Midbrain (tissue), 1 donor: ENCODE measurements around the gene SCYL1.

Experiments
- DNase-seq: peaks from one replicate; lab custom pipeline; 2025; lab: John Stamatoyannopoulos, UW

SCYL1 gene

GRCh38 chr11:65524741-65525545, at the start of gene SCYL1:
SCYL1 (plus strand) TSS chr11:65525083; CDS start chr11:65525154, 71 bp downstream.
- peak; percentile 86 for DNase-seq

GRCh38 chr11:65476632-65477148, 48.2 kb upstream of the SCYL1 start:
- DNase-seq, result no peak

GRCh38 chr11:65477149-65477965, 47.5 kb upstream of the SCYL1 start:
- peak; percentile 97 for DNase-seq

GRCh38 chr11:65478388-65479183, 46.3 kb upstream of the SCYL1 start:
- no peak for DNase-seq

- DNase-seq, result no peak
These were observed 45.4 kb upstream of the SCYL1 start for GRCh38 chr11:65479184-65480145.

- no peak for DNase-seq
These were observed 42.5 kb upstream of the SCYL1 start for GRCh38 chr11:65482306-65482850.

GRCh38 chr11:65485920-65486219, 39.0 kb upstream of the SCYL1 start:
- DNase-seq, result no peak

- DNase-seq, result no peak
These were observed 38.1 kb upstream of the SCYL1 start for GRCh38 chr11:65486570-65487466.

- DNase-seq, result peak; percentile 100
These were observed 37.2 kb upstream of the SCYL1 start for GRCh38 chr11:65487467-65488272.

GRCh38 chr11:65488273-65489034, 36.4 kb upstream of the SCYL1 start:
- DNase-seq, result no peak

- no peak for DNase-seq
These were observed 35.7 kb upstream of the SCYL1 start for GRCh38 chr11:65489035-65489705.

GRCh38 chr11:65489706-65490320, 35.1 kb upstream of the SCYL1 start:
- no peak for DNase-seq

GRCh38 chr11:65491163-65491465, 33.8 kb upstream of the SCYL1 start:
- DNase-seq, result no peak

- no peak for DNase-seq
These were observed 33.1 kb upstream of the SCYL1 start for GRCh38 chr11:65491614-65492386.

GRCh38 chr11:65492387-65492636, 32.6 kb upstream of the SCYL1 start:
- DNase-seq, result no peak

GRCh38 chr11:65492637-65493366, 32.1 kb upstream of the SCYL1 start:
- DNase-seq, result no peak
